ENCODE results near the gene KLF1.
"Not testable (repeated sequence)": the region's sequence is repeated elsewhere in the genome, so short reads cannot be mapped to it uniquely, and the experiment has no call there.

KLF1 gene

DNA sequence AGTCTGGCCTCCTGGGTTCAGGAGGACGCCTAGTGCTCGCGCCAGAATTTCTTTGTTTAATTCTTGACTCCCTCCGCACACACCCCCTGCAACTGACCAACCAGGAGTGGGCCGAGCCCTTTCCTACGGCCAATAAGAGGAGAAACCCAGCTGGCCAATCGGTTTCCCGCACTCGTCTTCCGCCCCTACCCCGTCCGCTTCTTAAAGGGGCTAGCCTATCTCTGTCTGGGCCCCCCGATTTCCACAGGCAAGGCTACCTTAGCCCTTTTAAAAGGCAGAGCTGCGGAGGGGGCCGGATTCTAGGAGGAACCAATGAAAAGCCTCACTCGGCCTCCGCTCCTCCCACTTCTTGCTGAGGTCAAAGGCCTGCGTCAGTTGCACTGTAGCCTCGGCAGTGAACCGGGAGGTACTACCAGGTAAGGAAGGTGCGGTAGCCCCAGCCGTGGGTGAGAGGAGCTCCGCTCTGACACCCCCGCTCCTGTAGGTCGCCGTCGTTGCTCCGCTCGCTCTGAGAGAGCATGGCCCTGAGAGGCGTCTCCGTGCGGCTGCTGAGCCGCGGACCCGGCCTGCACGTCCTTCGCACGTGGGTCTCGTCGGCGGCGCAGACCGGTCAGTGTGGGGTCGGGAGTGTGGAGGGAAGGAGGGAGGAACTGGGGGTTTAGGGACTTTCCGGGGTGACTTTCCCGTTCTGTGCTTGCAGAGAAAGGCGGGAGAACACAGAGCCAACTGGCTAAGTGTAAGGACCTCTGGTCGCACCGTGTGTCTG lies 4.0 kb upstream of the KLF1 start, which contains the start of gene GCDH:
Gene GCDH, plus strand, starts transcription at position 374 of the 766 bp plus-strand sequence. Its CDS starts 145 bp downstream, at position 519.
- DNase-seq (ENCODE audit: low read depth in 2 of 2): peak; percentile 90 to 96

DNA sequence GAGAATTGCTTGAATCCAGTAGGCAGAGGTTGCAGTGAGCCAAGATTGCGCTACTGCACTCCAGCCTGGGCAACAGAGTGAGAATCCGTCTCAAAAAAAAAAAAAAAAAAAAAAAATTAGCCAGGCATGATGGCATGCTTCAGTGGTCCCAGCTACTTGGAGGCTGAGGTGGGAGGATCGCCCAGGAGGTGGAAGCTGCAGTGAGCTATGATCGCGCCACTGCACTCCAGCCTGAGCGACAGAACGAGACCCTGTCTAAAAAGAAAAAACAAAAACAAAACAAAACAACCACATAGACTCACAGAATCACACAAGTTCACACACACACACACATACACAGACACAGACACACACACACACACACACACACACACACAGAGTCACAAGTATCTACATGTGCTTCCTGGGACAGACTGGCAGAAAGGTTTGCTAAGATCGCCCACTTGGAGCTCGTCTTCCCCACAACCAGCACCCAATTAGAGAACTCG lies 3.3 kb upstream of the KLF1 start:
- DNase-seq (ENCODE audit: low read depth in 2 of 2): not testable (repeated sequence)

DNA sequence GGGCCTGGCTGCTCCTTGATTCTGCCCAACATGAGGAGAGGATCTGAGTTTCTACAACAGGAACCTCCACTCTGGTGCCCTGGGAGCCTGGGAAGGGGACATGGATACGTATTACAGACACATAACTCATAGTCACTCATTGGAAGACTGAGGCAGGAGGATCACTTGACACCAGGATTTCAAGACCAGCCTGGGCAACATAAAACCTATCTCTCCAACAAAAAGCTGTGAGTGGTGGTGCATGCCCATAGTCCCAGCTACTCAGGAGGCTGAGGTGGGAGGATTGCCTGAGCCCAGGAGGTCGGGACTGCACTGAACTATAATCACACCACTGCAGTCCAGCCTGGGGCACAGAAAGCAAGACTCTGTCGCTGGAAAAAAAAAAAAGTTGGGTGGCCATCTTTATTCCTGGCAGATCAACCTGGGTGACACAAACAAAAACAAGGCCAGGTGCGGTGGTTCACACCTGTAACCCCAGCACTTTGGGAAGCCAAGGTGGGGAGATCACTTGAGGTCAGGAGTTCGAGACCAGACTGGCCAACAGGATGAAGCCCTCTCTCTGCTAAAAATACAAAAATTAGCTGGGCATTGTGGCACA lies 1.1 kb upstream of the KLF1 start:
- no peak for DNase-seq (ENCODE audit: low read depth in 2 of 2)

DNA sequence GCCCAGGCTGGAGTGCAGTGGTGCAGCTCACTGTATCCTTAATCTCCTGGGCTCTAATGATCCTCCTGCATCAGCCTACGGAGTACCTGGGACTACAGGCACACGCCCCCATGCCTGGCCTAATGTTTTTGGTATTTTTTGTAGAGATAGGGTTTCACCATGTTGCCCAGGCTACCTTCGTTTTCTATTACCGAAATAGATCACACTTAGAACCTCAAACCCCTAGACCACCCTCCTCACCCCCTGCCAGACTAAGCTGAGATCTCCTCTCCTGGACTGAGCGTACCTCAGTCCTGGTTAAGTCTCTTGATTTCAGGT lies 391 bp downstream of the KLF1 start:
- no peak for DNase-seq (ENCODE audit: low read depth in 2 of 2)

DNA sequence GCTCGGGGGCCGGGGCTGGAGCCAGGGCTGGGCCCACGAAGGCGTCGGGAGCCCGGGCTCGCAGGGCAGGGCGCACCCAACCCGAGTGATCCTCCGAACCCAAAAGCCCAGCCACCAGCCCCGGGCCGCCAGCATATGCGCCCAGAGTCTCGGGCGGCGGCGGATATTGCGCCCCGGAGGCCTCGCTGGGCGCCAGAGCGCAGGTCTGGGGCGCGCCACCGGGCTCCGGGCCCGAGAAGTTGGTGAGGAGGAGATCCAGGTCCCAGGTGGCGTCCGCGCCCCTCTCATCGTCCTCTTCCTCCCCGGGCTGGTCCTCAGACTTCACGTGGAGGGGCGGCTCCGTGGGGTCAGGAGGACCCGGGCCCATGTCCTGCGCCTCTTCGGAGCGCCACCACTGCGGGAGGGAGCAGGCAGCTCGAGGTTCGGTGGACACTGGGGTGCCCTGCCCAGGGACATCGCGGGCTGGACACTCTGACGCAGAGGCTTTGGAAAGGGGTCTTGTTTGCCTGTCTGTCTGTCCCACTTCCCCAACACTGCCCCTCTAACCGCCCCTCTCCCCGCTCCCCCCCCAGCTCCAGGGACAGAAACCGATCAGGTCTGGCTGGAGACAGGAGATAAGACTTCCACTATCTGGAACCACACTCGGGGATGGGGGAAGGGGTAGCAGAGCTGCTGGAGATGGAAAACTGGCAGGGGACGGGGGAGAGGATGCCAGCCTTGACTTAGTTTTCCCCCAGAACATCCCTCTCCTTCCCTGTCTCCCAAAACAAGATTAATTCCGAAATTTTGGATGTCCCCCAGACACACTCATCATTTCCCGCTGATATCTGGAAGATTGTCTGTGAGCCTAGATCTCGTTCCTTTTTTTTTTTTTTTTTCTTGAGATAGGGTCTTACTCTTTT lies 1.0 kb downstream of the KLF1 start:
- no peak for DNase-seq (ENCODE audit: low read depth in 2 of 2)

DNA sequence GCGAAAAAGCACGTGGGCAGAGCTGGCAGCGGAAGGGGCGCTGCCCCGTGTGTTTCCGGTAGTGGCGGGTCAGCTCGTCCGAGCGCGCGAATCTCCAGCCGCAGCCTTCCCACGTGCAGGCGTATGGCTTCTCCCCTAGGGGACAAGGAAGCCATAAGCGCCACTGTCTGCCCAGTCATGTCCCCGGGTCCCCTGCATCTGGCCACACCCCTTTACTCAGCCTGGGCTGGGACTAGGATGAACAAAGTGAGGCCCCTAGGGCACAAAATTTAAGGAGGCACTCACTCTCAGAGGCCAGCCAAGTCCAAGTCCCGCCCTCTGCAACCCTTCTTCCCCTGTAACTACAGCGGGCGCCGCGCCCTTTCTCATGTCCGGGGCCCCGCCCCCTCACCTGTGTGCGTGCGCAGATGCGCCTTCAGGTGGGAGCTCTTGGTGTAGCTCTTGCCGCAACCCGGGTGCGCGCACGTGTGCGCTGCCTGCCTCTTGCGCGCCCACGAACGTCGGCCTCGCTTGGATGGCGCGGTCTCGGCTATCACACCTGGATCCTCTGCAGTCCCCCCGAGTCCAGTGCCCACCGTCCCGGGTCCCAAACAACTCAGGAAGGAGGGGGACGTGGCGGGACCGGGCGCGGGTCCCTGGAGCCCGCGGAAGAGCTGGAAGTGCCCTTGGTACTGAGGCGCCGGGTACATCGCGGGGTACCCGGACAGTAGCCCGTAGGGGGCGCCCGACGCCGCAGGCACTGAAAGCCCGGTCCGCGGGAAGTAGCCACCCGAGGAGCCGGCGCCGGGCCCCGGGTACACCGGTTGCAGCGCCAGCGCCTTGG lies 1.9 kb downstream of the KLF1 start:
- peak; percentile 66 to 79 for DNase-seq (ENCODE audit: low read depth in 2 of 2)

DNA sequence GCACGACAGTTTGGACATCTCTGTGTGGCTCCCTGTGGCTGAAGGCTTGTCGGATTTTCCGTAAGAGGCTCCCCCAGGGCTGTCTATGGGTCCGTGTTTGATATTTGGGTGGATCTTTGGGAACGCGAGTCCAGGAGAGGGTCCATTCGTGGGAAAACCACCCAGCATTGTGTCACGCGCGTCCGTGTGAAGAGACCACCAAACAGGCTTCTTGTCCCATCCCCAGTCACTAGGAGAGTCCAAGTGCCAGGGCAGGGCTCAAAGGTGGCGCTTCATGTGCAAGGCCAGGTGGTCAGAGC lies 2.4 kb downstream of the KLF1 start:
- no peak for DNase-seq (ENCODE audit: low read depth in 2 of 2)

DNA sequence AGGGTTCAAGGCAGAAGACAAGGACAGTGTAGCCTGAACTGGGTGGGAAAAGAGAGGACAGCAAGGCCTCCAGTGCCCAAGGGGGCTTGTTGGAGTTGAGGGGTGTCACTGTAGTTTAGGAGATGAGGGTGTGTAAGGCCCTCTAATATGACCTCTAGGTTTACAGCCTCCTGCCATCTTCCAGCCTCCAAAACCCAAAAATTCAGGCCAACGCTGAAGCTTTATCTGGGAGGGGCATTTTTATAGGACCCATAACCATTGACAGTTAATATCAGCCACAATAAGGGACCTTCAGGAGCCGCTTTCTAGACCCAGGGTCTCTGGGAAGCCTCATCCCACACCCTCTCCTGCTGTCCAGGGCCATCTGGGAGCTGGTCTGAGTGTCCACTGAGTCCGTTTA lies 2.8 kb downstream of the KLF1 start:
- DNase-seq (ENCODE audit: low read depth in 2 of 2): no peak

DNA sequence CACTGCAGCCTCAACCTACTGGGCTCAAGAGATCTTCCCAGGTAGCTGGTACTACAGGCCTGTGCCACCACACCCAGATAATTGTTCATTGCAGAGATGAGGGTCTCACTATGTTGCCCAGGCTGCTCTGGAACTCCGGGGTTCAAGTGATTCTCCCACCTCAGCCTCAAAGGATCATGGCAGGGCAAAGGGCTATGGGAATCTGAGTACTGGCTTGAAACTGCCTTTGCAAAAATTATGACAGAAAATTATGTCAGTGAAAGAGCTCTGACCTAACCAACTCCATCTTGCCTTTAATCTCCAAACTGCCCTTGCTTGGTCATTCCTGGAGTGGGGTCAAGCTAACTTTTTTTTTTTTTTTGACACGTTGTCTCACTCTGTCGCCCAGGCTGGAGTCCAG lies 4.4 kb downstream of the KLF1 start:
- DNase-seq (ENCODE audit: low read depth in 2 of 2): no peak

DNA sequence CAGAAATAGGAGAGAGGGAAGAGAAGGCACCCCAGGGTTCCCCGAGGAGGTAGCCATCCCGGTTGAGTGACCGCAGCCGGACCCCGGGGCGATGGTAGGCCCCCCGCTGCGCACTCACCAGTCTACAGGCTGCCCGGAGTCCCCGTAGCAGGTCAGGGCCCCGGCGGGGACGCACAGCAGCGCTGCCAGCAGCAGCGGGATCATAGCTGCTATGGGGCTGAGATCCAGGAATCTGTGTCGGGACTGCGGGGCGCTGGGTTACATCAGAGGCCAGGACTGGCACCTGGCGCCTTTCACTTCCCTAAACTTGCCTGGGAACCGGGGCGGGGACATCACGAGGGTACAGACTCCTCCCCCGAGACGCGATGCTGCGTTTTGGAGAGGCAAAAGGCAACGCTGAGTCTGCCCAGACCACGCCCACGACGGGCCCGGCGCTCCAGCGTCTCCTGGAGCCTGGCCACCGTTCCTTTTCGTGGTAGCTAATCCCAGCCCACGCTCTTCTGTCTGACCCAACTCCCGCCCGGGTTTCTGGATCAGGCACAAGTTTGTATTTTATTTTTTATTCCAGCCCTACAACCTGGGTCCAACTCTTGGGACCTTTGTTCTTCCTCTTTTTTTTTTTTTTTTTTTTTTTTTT lies 5.7 kb downstream of the KLF1 start, which contains the start of gene DNASE2:
Gene DNASE2, minus strand, starts transcription at position 278 of the 637 bp plus-strand sequence. Its CDS starts 74 bp downstream, at position 204.
- DNase-seq (ENCODE audit: low read depth in 2 of 2): peak; percentile 71 to 78

DNA sequence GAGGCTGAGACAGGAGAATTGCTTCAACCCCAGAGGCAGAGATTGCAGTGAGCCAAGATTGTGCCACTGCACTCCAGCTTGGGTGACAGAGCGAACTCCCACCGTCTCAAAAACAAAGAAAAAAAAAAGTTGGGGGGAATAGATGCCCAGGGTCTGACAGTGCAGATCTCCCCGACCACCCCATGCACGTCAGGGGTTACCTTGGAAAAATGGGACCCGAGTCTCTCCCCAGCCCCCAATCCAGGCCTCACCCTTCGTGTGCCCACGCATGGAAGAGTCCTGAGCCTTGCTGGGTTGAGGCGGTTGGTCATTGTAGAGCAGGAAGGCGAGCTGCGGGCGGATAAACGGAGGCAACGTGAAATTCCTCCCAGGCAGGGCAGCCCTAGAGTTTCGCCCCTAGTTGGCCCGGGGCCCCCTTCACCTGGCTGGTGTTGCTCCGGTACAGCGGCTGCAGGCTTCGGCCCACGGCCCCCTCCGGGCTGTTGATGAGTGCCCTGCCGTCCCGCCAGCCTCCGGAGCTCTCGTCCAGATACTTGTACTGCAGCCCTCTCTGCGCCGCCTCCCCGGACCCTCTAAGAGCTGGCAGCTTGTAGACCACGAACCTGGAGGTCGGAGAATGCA lies 6.3 kb downstream of the KLF1 start:
- DNase-seq (ENCODE audit: low read depth in 2 of 2): no peak

DNA sequence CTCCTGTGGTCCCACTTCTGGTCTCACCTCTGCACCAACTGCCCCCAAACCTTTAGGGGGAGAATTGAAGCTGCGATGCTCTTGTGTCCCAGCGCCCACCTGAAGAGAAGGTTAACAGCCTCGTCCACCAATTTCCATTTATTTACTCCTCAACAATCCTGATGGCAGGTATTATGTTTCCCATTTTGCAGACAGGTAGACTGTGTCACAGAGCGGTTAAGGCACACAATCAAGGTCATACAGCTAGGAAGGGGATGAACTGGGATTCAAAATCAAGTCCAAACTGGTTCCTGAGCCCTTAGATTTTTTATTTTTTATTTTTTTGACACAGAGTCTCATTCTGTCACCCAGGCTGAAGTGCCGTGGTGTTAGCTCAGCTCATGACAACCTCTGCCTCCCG lies 11.9 kb downstream of the KLF1 start:
- DNase-seq (ENCODE audit: low read depth in 2 of 2): no peak

DNA sequence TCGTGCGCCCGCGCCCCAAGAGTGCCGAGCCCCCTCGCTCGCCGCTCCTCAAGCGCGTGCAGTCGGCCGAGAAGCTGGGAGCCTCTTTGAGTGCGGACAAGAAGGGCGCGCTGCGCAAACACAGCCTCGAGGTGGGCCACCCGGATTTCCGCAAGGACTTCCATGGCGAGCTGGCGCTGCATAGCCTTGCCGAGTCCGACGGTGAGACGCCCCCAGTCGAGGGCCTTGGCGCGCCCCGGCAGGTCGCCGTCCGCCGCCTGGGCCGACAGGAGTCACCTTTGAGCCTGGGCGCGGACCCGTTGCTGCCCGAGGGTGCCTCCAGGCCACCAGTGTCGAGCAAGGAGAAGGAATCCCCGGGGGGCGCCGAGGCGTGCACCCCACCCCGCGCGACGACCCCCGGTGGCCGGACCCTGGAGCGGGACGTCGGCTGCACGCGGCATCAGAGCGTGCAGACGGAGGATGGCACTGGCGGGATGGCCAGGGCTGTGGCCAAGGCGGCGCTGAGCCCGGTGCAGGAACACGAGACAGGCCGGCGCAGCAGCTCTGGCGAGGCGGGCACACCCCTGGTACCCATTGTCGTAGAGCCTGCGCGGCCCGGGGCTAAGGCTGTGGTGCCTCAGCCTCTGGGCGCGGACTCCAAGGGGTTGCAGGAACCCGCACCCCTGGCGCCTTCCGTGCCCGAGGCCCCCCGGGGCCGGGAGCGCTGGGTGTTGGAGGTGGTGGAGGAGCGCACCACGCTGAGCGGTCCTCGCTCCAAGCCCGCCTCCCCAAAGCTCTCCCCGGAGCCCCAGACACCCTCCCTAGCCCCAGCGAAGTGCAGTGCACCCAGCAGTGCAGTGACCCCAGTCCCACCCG lies 12.9 kb downstream of the KLF1 start:
- DNase-seq (ENCODE audit: low read depth in 2 of 2): no peak

DNA sequence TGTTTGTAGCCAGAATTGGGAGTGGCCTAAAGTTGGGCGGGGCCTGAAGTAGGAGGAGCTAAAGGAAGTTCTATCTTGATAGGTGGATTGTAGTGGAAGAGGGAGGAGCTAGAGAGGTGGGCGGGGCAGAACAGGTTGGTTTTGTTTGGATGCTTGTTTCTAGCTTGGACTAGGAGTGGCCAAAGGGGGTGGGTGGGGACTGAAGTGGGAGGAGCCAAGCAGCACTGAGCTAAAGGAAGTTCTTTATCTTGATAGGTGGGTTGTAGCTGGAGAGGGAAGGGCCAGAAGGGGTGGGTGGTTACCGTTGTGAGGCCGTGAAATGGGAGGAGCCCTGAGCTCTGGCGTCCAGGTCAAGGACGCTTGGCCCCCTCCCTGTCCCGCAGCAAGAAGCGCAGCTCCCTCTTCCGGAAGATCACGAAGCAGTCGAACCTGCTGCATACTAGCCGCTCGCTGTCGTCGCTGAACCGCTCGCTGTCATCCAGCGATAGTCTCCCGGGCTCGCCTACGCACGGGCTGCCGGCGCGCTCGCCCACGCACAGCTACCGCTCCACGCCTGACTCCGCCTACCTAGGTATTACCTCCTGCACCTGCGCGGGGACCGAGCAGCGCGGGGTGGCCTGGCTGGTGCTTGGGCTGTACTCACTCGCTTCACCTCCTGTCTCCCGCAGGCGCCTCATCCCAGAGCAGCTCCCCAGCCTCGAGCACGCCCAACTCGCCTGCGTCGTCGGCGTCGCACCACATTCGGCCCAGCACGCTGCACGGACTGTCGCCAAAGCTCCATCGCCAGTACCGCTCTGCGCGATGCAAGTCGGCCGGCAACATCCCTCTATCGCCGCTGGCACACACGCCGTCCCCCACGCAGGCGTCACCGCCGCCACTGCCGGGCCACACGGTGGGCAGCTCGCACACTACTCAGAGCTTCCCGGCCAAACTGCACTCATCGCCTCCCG lies 13.8 kb downstream of the KLF1 start:
- DNase-seq (ENCODE audit: low read depth in 2 of 2): no peak

DNA sequence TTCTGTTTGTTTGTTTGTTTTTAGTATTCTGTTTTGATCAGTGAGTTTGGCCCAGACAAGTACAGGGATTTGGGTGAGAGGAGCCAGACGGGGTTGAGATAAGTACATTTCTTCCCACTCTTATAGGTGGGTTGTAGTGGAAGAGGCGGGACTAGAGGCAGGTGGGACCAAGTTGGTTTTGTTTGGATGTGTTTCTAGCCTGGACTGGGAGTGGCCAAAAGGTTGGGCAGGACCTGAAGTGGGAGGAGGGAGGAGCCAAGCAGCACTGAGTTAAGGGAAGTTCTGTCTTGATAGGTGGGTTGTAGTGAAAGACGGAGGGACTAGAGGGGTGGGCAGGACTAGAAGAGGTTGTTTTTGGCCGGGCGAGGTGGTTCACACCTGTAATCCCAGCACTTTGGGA lies 14.7 kb downstream of the KLF1 start:
- no peak for DNase-seq (ENCODE audit: low read depth in 2 of 2)

DNA sequence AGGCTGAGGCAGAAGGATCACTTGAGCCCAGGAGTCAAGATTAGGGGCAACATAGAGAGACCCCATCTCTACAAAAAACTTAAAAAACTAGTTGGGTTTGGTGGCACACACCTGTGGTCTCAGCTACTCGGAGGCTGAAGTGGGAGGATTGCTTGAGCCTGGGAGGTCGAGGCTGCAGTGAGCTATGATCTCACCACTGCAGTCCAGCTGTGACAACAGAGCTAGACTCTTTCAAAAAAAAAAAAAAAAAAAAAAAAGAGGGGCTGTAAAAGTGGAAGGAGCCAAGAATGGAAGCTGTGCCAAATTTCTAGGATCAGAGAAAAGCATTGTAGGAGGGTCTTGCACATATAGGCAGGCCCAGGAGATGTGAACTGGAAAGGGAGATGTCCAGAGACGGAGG lies 15.3 kb downstream of the KLF1 start:
- DNase-seq (ENCODE audit: low read depth in 2 of 2): no peak

DNA sequence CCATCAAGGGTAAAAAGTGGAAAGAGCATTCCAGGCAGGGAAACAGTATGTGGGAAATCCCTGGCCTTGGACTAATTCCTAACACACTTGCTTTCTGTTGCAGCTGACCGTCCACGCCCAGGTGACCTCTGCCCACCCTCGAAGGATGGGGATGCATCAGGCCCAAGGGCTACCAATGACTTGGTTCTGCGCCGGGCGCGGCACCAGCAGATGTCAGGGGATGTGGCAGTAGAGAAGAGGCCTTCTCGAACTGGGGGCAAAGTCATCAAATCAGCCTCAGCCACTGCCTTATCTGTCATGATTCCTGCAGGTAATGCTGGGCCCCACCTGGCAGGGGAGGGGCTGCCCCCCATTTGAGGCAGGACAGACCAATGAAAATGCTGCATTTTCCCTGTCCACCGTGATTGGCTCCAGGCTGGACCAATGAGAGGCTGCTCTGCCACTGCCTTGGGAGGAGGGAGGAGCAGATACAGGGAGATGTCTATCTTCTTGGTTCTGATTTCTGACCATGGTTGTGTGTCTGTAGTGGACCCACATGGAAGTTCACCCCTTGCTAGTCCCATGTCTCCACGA lies 18.4 kb downstream of the KLF1 start:
- no peak for DNase-seq (ENCODE audit: low read depth in 2 of 2)
